Amniotic epithelial cell (primary cell): Measurements from ENCODE around the gene LBH.
"Not testable (repeated sequence)": the region's sequence is repeated elsewhere in the genome, so short reads cannot be mapped to it uniquely, and the experiment has no call there.

Source experiments
- DNase-seq: peaks from one replicate; pipeline ENCODE4 v3.0.0-alpha.2; 2010; ENCODE audit warnings: low read depth

LBH gene

DNA sequence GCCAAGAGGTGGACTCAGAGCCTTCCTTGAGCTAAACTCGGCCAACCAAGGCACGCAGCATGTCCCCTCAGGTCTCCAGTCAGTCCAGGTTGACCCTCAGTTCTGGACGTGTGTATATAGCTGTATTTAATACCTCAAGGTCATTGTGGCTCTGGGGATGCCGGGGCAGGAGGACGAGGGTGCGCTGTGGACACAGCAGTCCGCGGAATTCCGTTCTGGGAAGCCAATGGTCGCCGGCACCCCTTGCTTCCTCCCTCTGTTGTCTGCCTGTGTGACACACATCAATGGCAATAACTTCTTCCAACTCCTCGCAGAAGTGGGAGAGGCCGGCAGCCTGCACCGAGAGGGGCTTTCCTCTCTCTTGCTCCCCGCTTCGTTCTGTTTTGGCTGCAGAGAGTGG, 27.7 kb downstream of the LBH start:
- no peak for DNase-seq

DNA sequence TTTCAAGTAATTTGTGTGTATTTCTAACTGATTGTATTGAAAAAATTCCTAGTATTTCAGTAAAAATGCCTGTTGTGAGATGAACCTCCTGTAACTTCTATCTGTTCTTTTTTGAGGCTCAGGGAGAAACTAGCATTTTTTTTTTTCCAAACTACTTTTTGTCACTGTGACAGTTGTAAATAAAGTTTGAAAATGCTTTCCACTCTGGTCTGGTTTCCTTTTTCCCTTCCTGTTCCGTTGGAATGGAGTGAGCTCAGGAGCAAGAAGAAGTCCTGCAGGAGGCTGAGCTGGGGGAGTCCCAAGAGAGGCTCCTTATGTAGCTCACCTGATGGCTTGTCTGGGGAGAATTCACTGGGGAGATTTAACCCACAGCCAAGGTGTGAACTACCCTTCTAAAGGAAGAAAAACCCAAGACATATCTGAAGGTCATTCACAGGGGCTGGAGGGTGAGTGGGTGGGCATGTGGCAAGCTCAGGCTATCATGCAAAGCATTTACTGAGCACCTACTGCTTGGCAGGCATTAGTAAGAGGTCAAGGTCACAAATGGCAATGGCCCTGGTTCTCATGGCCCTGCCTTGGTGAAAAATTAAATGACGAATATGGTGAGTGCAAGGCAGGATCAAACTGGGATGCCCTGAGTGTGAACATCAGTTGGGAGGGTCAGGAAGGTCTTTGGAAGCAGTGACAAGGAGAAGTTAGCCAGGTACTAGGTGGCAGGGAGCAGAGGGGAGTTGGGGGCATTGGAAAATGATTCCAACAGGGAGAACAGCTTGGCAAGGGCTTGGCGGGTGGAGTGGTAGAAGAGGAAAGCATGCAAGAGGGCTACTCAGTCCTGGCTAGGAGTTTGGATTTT, 28.7 kb downstream of the LBH start:
- no peak for DNase-seq

DNA sequence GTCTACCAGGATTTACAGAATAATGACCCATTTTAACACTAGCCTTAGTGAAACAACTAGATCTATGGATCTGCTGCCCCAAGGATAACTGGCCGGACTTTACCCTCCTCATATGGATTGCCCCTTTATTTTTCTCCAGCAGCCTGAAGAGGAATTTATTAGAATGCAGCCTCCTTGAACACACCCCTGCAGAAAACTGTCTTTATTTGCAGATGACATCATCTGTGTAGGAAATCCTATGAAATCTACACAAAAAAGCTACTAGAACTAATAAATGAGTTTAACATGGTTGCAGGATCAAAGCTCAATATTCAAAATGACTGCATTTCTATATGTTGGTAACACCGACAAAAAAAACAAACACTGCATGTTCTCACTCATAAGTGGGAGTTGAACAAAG, 29.6 kb downstream of the LBH start:
- DNase-seq: no peak

DNA sequence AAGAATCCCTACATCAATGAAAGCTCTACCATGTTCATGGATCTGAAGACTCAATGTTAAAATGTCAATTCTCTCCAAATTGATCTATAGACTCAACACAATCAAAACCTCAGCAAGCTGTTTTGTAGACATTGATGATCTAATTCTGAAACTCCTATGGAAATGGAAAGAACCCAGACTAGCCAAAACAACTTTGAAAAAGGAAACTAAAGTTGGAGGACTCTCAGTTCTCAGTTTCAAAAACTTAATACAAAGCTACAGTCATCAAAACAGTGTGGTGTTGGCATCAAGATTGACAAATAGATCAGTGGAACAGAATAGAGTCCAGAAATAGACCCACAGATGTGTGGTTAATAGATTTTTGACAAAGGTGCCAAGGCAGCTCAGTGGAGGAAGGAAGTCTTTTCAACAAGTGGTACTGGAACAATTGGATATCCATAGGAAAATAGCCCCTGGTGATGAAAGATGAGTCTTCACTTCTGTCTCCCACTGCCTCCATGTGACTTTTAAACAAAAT, 30.4 kb downstream of the LBH start:
- no peak for DNase-seq

DNA sequence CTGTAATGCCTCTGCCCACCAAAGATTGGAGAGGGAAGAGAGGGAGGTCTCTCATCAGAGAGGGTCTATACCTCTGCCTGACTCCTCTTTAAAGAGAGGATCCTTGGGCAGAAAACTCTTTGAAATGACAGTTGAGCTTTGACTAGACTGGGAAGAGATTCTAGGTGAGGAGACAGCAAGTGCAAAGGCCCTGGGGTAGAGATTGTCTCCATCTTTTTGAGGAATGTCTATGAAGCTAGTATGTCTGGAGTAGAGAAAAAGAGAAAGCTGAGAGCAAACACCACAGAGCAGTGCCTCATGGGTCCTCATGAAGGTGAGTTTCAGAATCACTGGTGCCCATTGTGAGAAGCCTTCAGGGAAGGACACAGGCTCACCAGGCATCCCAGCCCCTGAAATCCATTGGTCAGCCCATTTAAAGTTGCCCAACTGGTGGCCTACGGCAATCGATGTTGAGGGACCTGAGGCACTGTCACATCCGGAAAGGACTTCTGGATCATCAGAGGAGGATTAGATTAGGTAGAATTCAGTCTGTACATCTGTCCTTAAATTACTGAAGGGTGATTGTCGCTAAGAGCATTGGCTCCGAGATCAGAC, 31.5 kb downstream of the LBH start:
- no peak for DNase-seq

DNA sequence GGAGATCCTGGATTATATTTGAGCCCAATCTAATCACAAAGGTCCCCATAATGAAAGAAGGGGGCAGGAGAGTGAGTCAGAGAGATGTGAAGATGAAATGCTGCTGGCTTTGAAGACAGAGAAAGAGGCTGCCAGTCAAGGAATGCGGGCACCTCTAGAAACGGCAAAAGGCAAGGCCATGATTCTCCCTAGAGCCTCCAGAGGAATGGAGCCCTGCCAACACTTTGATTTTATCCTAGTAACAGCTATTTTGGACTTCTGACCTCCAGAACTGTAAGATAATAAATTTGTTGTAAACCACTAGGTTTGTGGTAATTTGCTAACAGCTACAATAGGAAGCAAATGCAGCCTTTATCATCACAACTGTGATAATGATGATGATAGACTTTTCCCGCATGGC, 32.9 kb downstream of the LBH start:
- no peak for DNase-seq

DNA sequence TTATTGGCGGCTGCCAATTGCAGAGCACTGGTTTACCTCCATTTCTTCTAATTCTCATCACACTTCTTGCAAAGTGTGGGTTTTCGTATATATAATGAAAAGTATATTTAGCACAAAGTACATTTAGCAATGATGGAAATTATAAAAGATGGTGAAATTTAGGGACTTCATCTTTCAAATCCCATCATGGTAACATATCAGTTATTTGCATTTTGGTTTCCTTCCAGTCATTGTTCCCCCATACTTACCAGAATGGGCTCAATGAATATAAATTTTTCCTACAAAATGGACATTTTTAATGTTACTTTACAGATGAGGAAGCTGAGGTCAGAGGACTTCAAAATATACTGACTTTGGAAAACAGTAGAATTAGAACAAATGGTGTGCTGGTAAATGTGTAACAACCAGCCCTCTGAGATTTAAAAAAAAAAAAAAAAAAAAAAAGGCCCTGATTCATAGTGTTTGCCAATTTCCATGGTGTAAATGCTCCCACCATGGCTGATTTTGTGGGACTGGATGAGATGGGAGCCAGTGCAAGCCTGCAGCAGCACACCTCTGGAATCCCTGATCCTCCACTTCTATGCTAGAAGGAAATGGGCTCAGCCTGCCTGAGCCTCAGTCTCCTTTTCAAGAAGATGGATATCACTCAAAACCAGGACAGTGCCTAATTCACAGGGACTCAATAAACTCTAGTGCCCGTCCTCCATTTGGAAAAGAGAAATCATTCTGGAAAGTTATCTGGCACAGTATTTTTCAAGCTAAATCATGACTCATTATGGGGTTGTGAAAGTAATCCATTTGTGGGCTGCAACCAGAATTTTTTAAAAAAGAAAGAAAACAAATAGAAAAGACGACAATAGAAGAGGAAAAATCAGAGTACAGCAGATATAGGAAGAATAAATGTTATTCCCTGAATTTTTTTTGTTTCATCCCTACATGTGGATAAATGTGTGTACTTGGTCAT, 34.0 kb downstream of the LBH start:
- peak; percentile 57 for DNase-seq

DNA sequence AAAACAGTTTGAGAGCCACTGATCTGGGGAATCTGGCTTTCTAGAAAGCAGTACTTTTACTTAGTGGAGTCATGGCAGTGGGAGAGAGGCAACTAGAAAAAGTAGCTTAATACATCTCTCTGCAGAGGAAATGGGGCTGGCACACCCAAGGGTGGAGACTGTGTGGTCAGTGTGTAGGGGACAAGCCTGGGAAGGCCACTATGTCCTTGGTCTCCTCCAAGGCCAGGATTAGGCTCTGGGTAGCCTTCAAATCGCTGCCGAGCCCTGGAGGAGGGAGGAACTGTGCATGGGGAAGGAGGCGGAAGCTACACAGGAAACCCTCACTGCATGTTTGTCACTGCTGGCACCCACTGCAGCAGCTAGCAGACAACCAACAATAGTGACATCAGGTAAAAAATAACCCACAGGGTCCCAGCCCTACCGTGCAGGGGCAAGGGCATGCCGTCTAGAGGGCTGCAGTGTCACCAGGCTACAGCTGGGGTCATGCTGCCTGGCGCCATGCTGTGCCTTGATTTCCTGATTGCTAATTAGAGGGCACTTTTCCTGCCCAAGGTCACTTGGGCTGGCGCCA, 34.8 kb downstream of the LBH start:
- DNase-seq: no peak

DNA sequence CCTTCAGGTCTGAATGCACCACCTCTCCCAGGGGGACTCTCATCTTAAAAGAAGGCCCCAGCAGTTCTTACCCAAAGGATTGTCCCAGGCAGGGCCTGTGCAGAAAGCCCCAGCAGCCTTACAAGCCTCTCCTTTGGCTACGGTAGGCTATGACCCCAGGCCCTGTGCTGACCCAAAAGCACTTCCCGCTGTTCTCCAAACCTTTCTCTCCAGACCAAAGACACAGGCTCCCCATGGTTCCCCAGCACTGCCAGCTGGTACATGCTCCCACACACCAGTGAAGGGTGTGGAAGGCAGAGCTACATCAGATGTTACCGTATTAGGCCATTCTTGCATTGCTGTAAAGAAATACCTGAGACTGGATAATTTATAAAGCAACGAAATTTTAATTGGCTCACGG, 35.4 kb downstream of the LBH start:
- no peak for DNase-seq

DNA sequence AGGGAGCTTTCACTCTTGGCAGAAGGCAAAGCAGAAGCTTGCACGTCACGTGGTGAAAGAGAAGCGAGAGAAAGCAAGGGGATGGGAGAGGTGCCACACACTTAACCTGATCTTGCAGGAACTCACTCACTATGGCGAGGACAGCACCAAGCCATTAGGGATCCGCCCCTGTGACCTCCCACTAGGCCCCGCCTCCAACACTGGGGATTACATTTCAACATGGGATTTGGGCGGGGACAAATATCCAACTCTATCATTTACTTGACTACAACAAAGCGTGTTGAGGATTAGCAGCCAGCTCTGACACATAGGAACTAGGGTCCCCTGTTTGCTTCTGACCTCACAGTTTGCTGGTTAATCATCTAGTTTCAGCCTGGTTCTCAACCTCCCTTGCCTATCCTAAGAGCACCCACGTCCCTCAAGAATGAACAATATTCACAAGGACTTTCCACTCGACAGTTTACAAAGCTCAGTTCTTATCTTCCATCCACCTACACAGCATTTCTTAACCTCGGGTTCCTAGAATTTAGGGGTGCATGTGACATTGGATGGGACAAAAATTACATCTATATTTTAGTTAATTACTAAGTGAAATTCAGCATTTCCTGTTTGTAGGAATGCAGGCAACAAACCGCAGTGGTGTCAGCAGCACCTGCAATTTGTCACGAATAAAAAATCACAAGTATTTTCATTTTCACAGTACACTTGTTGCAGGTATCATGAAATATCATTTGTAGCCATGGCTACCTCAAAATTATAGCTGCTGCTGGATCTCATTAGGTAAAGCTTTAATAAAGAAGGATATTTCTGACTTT, 36.0 kb downstream of the LBH start:
- DNase-seq: no peak

DNA sequence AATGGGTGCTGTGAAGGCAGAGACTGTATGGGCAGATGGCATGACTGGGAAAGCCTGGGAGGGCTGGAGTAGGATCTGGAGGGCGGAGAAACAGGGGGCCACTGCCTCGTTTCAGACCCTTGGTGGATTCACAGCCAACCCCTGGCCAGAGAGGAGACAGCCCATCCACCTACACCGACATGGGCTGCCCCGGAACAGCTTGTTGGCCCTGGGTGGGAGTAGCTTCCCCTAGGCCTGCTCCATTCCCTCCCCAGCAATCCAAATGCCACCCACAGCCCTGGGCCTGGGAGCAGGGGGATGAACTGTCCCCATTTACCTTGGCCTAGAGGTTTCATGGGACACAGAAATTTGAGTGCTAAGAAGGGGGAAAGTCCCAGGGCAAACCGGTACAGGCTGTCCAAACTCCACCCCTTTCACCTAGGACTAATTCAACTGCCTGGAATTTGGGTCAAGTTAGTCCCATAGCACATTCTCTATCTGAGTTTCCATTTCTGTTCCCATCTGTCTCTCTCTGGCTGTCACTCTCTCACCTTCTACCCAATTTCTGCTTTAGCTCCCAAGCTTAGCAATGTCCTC, 37.0 kb downstream of the LBH start:
- DNase-seq: no peak

DNA sequence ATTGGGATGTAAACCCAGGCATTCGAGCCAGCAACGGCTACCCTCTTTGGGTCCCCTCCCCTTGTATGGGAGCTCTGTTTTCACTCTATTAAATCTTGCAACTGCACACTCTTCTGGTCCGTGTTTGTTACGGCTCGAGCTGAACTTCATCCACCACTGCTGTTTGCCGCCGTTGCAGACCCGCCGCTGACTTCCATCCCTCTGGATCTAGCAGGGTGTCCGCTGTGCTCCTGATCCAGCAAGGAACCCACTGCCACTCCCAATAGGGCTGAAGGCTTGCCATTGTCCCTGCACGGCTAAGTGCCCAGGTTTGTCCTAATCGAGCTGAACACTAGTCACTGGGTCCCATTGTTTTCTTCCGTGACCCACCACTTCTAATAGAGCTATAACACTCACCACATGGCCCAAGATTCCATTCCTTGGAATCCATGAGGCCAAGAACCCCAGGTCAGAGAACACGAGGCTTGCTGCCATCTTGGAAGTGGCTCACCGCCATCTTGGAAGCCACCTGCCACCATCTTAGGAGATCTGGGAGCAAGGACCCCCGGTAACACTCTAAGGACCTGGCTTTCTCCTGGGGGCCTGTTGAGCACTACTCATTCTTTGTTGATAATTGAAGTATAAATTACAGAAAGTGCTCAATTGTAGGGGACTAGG, 37.9 kb downstream of the LBH start:
- not testable (repeated sequence) for DNase-seq

DNA sequence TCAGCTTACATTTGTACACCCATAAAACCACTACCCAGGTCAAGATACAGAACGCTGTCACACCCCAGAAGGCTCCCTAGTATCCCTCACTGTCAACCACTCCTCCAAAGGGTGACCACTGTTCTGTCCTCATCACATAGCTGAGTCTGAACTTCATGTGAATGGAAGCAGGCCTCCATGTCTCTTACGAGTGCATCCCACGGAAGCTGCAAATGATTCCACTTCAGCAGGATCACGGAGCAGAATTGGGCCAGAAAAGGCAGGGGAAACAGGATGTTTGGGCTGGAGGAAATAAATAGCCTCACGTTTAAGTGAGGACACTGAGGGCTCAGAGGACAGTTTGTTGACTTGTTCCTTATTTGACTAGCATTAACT, 38.4 kb downstream of the LBH start:
- DNase-seq: no peak

DNA sequence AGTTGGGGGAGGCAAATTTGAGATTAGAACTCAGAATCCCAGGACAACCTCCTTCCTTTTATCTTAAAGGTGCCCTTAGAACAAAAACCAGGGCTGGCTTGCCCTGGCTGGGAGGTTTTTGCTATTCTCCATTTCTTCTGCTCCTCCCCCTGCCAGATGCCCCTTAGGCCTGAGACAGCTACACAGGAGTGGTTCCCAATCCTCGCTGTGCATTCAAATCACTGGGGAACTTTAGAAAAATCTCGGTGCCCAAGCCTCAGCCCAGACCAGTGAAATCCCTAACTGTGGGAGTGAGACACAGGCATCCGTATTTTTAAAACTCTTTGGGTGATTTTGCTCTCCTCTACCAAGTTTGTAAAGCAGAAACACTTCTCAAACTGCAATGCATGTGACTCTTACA, 38.8 kb downstream of the LBH start:
- DNase-seq: no peak

DNA sequence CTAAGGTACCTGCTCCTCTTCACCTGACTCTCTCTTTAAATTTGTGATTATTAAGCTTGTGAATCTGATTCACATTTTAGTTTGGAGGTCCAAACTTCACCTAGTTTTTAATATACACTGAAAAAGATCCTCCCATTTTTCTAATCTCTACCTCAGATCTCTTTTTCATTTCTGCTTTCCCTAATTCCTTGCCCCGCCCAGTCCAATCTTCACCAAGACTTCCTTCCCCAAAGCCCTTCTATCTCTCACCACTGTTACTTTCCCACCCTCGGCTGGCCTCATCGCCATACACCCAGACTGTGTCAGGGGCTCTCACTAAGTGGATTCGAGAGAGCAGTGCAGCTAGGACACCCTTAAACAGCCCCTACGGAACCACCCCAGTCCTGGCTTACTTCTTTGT, 40.0 kb downstream of the LBH start:
- no peak for DNase-seq

DNA sequence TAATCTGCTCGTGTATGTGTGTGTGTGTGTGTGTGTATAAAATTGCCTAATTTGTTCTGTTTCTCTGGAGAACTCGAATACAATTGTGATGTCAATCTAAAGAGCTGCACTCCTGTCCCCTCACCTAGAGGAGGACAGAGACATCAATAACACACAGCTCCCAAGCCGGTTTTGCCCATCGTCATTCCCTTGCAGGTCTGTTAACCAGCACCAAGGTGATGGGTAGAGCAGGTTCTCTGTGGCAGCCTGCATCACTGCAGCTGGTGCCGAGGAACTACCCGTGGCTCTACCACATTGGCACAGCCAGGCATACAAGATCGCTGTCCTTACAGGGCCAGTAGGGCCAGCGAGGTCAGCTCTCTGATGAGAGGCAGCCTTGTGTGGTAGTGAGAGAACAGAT, 41.0 kb downstream of the LBH start:
- DNase-seq: no peak

DNA sequence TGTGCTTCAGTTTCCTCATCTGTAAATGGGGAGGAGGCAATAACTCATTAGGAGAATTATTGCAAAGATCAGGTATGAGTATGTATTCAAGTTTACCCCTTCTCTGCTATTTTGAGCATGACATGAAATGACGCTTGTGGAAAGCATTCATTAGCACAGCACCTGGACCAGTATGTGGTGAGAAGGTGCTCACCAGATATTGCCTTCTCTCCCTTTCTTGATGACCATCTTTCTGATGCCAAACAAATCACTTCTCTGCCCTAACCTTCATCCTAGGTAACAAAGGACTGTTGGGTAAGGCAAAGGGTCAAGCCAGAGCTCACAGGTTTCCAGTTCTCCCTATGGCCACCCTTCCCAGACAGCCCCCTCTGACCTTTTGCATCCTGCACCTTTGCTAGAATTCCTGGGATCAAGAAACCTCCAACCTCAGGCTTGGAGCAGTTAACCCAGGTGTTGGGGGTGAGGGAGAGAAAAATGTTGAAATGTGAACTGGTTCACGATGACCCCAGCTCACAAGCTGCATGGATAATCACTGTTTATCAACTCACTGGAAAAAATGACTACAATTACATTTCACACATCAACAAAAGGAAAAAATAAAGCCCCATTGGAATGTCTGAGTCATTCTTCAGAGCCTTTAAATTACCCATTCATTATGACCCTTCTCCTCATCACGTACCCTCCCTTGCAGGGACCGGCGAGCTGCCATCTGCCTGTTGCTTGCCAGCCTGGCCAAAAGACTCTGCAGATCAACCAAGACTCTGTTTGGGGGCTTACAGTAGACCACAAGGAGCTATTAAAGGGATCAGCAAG, 41.6 kb downstream of the LBH start:
- DNase-seq: peak; percentile 61

DNA sequence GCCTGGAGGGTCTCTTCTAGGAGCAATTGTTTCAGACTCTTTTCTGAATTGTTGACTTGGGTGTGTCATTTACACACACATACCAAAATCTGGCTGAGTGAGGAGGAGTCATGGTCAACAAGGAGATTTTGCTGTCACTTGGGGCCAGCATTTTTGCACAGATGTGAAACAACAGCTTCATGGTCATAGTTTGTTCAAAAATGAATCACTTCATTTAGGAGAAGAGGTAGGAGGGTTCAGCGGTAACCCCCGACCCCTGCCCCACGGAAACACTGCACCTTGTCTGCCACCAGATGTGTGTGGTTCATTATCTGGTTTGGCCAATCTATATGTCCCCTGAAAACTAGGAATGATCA, 42.2 kb downstream of the LBH start:
- DNase-seq: no peak

DNA sequence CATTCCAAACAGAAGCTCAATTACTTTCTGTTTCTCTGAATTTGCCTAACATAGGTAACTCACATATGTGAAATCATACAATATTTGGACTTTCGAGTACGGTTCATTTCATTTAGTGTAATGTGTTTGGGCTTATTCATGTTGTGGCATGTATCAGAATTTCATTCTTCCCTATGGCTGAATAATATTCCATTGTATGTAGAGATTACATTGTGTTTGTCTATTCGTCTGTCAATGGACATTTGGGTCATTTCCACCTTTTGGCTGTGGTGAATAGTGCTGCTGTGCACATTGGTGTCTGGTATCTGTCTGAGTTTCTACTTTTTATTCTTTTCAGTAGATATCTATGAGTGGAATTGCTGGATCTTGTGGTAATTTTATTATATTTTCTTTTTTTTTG, 43.9 kb downstream of the LBH start:
- no peak for DNase-seq

DNA sequence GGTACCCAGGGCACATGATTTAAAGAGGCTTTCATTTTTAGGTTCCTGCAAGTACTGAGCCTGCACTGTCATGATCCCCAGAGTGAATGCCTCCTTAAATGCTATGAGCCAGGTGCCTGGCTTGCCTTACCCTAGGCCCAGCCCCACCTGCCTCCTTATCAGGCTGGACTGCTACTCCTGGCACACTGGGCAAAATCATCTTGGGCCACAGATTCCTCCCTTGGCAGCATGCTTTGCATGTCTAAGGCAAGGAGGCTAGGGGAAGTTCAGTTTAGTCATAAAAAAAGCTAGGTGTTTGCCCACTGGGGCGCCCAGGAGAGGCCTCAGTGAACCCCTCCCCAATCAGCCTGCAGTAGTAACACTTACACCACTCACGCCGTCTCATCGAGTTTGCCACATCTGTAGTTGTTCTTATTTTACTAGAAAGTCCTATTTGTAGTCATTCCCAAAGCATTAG, 45.1 kb downstream of the LBH start:
- DNase-seq: no peak
